HG03575 (cell line): Measurements from ENCODE around the gene CASKIN2.

ENCODE experiments used
- ATAC-seq: cut with Tn5 transposase; IDR thresholded peaks from one replicate; pipeline ENCODE4 v1.9.1; 2021; ENCODE audit not compliant: unreplicated experiment, insufficient number of reproducible peaks, low FRiP score; ENCODE audit errors: extremely low read depth

CASKIN2 gene

DNA sequence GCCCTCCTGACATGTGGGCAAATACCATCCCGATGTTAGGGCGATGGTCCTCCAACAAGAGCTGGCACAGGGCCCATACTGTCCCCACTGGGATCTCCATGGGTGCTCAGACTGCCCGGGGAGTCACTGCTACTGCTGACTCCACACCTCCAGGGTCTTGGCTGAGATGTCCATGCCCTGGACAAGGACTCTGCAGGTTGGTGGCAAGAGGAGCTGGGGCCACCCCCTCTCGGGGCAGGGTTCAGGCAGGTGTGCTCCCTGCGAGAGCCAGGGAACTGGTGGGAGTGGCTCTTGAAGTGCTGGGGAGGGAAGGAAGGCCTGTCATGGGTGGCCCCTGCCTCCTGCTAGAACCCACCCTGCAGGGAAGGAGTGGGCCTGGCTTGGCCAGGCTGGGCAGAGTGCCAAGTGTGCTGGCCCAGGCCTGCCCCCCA is 6.4 kb downstream of the CASKIN2 start:
- ATAC-seq = no peak

DNA sequence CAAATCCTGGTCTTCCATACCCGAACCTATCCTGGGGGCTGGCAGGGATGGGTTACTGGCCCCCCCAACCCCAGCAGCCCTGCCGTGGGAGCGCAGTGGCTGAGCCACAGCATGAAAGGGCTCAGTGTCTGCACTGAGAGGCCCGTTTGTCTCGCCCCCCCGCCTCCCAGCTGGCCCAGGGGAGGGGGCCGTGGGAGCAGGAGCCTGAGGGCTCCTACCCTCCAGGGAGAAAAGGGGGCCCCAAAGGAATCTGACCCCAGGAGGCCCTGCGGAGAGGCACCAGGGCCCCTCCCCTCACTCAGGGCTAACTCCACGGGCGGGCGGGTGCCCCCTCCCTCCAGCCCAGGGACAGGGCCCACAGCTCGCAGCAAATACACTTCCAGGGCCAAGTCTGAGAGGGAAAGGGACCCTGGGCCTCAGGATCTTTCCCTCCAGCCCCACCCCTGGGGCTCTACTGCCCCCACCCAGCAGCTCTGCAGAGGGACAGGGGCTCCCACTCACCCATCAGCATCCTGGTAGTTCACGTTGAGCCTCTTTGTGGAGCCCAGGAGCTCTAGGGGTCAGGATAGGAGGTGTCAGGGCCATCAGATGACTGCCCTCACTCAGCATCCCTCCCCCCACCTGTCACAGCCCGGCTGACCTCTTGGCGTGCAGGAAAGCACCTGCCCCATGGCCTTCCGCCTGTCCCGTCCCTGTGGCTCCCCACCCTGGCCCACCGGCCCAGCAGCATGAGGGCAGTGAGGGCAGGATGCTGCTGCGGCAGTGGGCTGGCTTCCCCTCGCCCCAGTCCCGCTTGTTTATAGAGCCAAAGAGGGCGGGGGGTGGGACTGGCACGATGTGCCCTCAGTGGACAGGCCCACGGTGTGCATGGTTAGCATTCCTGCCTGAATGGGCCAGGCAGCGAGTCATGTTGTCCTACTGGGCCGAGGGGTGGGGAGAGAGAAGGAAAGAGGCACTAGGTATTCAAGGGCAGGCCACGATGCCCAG is 7.3 kb downstream of the CASKIN2 start:
- no peak for ATAC-seq

- ATAC-seq = no peak
Observed at GRCh38 chr17:75506888-75507287, 8.4 kb downstream of the CASKIN2 start.

DNA sequence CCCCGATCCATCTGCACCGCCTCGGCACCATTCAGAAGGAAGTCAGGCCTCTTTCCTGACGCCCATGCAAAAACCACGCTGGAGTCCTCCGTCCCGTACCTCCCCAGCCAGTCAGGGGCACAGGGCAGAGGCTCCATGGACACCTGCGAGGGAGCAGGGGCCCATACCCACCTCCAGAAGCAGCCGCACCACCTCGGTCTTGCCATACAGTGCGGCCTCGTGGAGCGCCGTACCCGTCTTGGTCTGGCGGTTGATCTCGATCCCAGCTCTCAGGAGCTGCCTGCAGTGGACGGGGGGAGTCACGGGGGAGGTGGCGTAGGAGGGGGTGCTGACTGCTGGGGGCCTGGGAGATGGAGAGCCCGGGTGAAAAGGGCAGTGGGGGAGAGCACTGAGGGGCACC is 9.2 kb downstream of the CASKIN2 start:
- no peak for ATAC-seq

GRCh38 chr17:75505640-75506039 is 9.7 kb downstream of the CASKIN2 start:
- no peak for ATAC-seq

- ATAC-seq = no peak
Observed at GRCh38 chr17:75505152-75505409, 10.3 kb downstream of the CASKIN2 start.

GRCh38 chr17:75504347-75505151 is 10.8 kb downstream of the CASKIN2 start:
- ATAC-seq = no peak

DNA sequence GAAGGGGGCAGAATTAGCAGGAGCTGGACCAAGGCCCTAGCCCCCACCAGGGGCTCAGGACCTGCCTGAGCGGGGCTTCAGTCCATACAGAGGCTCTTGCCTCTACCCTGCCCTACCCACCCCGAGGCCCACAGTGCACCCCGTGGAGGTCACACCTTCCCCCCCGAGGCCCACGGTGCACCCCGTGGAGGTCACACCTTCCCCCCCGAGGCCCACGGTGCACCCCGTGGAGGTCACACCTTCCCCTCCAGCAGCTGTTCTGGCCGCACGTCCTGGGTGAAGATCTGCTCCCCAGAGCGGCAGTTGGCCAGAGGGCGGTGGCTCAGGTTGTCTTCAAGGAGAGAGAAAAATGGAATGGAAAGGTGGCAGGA is 11.4 kb downstream of the CASKIN2 start:
- no peak for ATAC-seq

DNA sequence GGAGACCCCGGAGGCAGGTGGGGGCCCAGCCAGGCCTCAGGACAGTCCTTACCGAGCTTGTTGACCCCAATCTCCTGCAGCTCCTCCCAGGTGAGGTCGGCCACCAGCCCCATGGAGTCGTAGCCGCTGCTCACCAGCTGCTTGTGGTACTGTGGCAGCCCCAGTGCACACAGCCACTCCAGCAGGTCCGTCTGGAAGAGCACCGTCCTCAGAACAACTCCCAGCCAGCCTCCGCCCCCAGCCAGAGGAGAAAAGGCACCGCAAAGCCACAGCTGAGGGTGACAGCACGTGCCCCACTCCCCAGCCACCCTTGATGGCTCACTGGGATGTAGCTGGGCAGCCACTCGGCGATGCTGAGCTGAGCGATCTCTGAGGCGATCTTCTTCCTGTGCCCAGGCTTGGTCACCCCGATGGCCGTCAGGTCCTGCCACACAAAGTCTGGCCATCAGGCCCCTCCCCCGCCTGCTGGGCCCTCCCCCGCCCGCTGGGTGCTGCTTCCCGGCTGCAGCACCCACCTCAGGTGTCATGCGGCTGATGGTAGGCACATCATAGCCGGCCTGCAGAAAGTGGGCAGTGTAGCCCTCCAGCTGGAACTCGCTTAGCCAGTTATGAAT is 11.9 kb downstream of the CASKIN2 start:
- no peak for ATAC-seq

- ATAC-seq = no peak
Observed at GRCh38 chr17:75502721-75503329, 12.5 kb downstream of the CASKIN2 start.

DNA sequence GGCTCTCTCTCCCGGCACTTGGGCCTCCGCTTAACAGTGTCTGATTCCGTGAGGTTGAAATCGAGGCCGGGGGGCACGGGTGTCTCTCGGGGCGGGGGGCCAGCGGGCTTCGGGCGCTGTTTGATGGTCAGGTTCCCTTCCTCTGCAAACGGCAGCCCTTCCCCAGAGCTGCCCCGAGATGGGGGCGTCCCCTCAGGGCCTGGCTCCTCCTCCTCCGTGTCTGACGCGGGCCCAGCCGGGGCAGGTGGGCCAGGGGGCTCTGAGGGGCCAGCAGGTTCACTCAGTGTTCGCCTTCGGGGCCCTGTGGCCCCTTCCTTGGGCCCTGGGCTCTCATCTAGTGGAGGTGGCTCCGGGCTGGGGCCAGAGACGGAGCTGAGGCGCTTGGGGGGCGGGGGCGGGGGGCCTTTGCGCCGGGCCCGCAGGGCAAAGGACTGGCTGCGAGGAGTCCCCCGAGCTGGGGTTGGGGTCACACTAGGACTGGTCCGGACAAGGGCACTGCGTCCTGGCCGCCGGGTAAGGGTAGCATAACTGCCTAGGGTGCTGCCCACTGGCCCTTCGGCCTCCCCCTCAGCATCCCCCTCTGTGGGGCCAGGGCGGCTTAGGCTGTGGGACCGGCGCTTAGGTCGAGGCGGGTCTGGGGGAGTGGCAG is 13.1 kb downstream of the CASKIN2 start:
- ATAC-seq = no peak

DNA sequence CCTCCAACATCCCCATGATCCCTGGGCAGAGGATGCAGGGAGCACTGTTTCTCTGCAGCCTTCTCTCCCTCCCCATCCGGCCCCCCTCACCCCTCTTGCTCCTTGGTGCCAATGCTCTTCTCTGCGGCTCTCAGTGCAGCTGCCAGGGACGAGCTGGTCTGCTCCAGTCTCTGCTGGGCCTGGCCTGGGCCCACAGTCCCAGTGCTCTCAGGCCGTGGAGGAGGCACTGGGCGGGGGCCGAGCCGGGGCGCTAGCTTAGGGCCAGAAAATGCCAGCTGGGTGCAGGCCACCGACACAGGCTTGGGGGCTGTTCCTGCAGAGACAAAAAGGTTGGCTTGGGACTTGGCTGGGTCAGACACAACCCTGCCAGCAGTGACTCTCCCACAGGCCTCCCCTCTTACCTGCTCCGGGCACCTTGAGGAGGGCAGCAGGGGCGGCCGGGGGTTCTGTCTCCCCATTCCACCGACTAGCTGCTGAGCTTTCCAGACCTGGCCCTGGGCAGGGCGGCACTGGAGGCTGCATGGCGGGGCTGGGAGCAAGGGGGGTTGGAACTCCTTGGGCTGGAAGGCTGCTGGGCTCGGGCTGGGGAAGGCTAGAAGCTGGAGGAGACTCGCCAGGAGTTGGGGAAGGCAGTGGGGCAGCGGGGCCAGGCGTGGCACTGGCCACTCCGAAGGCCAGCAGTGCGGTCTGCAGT is 13.8 kb downstream of the CASKIN2 start:
- no peak for ATAC-seq

DNA sequence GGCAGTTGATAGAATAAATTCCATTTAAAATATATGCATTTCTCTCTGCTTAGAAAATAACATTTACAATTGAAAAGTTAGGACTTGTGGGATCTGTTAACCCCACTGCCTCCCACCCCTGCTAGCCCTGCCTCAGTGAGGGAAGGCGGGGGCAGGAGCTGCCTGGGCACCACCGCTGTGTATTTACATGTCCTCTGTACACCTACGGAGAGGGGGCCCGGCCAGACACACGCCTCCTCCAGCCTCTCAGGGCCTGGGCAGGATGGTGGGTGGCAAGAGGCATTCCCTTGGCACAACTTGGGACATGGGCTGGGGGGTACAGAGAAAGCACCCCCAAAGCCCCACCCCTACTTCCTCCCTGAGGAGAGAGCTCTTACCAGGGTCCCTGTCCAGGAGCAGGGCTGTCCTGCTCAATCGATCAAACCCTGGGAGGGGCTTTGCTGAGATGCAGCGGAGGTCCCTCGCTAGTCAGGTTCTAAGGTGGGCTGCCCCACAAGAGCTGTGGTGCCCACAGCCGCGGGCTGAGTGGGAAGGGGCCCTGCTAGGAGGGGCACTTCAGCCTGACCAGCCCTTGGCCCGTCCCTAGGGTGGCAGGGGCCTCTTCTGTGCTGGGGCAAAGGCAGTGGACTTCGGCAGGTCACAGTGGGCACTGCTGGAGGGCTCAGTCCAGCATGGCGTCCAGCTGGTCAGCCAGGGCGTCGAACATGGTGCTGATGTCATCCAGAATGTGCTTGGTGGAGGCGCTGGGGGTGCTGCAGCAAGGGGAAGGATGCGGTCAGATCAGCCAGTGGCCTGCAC is 14.7 kb downstream of the CASKIN2 start:
- ATAC-seq = no peak

DNA sequence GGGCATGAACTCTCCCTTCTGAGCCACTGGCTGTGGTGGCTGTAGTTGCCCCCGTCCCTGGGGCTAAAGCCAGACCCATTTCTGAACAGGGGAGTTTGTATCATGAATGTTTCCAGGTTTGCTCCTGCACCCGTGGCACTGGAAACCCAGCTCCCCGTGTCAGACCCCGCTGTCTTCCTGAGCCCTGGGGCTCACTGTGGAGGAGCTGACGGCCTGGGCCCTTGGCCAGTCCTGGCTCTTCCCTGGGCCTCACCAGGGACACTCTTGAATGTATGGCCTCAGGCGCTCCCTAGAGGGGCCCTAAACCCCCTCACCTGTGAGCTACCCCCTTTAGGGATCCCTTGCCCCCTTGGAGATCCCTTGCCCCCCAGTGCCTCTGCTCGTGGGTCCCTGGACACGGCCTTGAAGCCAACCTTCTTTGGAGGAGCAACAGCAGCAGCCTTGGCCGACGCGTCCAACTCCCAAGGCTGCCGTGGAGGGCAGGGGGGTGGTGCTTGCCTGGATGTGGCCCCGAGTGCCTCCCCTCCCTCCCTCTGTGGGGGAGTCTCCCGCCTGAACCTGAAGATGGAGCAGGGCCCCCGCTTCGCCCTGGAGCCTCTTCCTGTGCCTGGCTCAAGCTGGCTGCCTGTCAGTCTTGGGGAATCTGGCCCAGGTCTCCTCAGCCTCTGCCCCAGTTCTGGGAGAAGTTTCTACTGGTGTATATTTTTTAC is 15.9 kb downstream of the CASKIN2 start:
- no peak for ATAC-seq

DNA sequence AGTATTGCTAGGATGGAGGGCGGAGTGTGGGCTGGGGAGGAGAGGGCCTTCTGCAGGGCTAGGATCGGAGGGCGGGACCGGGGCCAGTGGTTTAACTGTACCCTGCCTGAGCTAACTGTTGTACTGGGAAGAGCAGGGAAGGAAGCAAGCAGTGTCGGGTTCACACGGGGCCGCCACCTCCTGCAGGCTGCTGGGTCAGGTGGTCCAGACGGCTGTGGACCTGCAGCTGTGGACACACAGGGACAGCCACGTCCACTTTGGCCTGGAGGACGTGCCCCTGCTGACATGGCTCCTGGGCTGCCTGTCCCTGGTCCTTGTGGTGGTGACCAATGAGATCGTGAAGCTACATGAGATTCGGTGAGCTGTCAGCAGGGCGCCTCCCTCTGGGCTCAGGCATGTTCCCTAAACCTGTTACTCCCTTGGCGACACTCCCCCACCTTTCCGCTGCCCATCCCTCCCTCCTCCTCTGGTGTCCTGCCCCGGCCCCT is 16.6 kb downstream of the CASKIN2 start:
- no peak for ATAC-seq

DNA sequence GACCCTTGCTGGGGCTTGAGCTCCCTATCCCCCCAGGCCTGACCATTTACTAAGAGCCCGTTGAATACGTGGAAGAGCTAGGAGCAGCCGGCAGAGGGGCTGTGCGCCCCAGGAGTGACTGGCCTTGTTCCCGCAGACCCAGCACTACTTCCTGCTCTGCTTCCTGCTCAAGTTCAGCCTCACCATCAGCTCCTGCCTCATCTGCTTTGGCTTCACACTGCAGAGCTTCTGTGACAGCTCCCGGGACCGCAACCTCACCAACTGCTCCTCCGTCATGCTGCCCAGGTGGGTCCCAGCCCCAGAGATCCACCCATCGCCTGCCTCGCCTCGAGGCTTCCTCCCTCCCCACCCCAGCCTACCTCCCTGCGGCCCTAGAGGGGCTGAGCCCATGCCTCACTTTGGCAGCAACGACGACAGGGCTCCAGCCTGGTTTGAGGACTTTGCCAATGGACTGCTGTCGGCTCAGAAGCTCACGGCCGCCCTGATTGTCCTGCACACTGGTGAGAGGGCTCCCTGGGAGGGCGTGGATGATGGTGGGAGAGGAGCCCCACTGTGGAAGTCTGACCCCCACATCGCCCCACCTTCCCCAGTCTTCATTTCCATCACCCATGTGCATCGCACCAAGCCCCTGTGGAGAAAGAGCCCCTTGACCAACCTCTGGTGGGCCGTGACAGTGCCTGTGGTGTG is 17.2 kb downstream of the CASKIN2 start:
- no peak for ATAC-seq
